GM12878 (cell line): Measurements from ENCODE around the gene ECT2L. TPM values are rescaled to one million over a fixed set of nuclear protein-coding genes. Genes with fewer than 3 reads are reported as not detected.

Source experiments
- ATAC-seq: fragments of 200-7000 bp; cut with Tn5 transposase; 3 replicates; pipeline ENCODE4 v1.9.1; 2020; ENCODE audit warnings: mild to moderate bottlenecking, moderate library complexity
- BruUV-seq: library from RNA; stranded (reverse); fragments of 400-500 nt; replicated peaks from 2 replicates; lab custom pipeline; 2021; lab: Mats Ljungman, UMichigan
- CTCF ChIA-PET: fragments of 300-600 bp; sonication (Branson Sonifier 250); formaldehyde crosslinking; extraction: SDS; loops from one replicate; lab custom pipeline; 2021; ENCODE audit warnings: inconsistent platforms; lab: Yijun Ruan, JAX
- POLR2A ChIA-PET: fragments of 350-600 bp; formaldehyde crosslinking; extraction: SDS; loops from one replicate; lab custom pipeline; 2021; ENCODE audit warnings: inconsistent platforms; lab: Charles Lee
- RAD21 ChIA-PET: fragments of 300-600 bp; sonication (Branson Sonifier 250); formaldehyde crosslinking; loops from one replicate; lab custom pipeline; 2023; ENCODE audit warnings: antibody characterized with exemption; ENCODE audit not compliant: unreplicated experiment; lab: Charles Lee
- SMC1A ChIA-PET: fragments of 300-600 bp; sonication (Branson Sonifier 250); formaldehyde crosslinking; loops from one replicate; lab custom pipeline; 2023; ENCODE audit not compliant: unreplicated experiment, uncharacterized antibody; lab: Charles Lee
- DNase-seq: peaks from one replicate; pipeline ENCODE4 v3.0.0-alpha.2; 2011; ENCODE audit warnings: low read depth, low spot score
- FAIRE-seq: peaks from 3 replicates; lab custom pipeline; 2011; peaks lifted over from hg19 to GRCh38; lab: Jason Lieb, UNC
- H2AFZ ChIP-seq: 2 replicates; pipeline ENCODE4 v1.6.0; 2011; ENCODE audit warnings: low read depth, low read length, control low read depth; ENCODE audit not compliant: control insufficient read depth
- H3K27ac ChIP-seq: 2 replicates; pipeline ENCODE4 v1.5.1; 2011; ENCODE audit warnings: control low read depth; ENCODE audit not compliant: control insufficient read depth, insufficient read depth
- H3K27me3 ChIP-seq, 2 experiments: replicated peaks in 1 of 2; 2 replicates each; pipeline versions ENCODE4 v1.6.0 to v1.6.1; 2011; ENCODE audit warnings: low read length in 1 of 2; ENCODE audit not compliant: control insufficient read depth in 2 of 2, insufficient read depth in 2 of 2
- H3K36me3 ChIP-seq, 2 experiments: 2 replicates each; pipeline ENCODE4 v1.5.1; 2011; ENCODE audit warnings: low read length in 1 of 2; ENCODE audit not compliant: control insufficient read depth in 2 of 2, insufficient read depth in 2 of 2
- H3K4me1 ChIP-seq: 2 replicates; pipeline ENCODE4 v1.6.1; 2011; ENCODE audit warnings: mild to moderate bottlenecking, low read length, moderate library complexity, mixed read lengths; ENCODE audit not compliant: control insufficient read depth, insufficient read depth
- H3K4me2 ChIP-seq: 2 replicates; pipeline ENCODE4 v1.6.0; 2011; ENCODE audit warnings: control low read depth; ENCODE audit not compliant: control insufficient read depth, insufficient read depth
- H3K4me3 ChIP-seq: fragments of 200-600 bp; sonication (generic); 2 replicates; pipeline ENCODE4 v1.5.1; 2016
- H3K79me2 ChIP-seq: 2 replicates; pipeline ENCODE4 v1.6.0; 2011; ENCODE audit warnings: low read length; ENCODE audit not compliant: control insufficient read depth, insufficient read depth
- H3K9ac ChIP-seq: 2 replicates; pipeline ENCODE4 v1.8.0; 2011; ENCODE audit warnings: low read length, control low read depth, mixed read lengths; ENCODE audit not compliant: control insufficient read depth, insufficient read depth
- H3K9me3 ChIP-seq: replicated peaks from 3 replicates; pipeline ENCODE4 v1.5.1; 2011; ENCODE audit warnings: mild to moderate bottlenecking, low read length; ENCODE audit not compliant: control insufficient read depth, insufficient read depth
- H4K20me1 ChIP-seq: 2 replicates; pipeline ENCODE4 v1.6.0; 2011; ENCODE audit not compliant: control insufficient read depth, insufficient read depth
- DPF2 ChIP-seq: fragments of 450-650 bp; IDR thresholded peaks from 2 replicates; pipeline ENCODE4 v1.6.1; 2017; ENCODE audit warnings: mild to moderate bottlenecking
- E2F8 ChIP-seq: fragments of 450-650 bp; IDR thresholded peaks from 2 replicates; pipeline ENCODE4 v1.6.1; 2018; ENCODE audit warnings: mild to moderate bottlenecking, low read depth, moderate library complexity; ENCODE audit not compliant: partially characterized antibody
- FOXM1 ChIP-seq: IDR thresholded peaks from 2 replicates; pipeline ENCODE4 v1.6.1; 2012; ENCODE audit warnings: low read depth, mild to moderate bottlenecking, inconsistent platforms, low read length, moderate library complexity
- HDAC6 ChIP-seq: fragments of 200-600 bp; sonication (generic); IDR thresholded peaks from one replicate; pipeline ENCODE4 v1.8.0; 2017; ENCODE audit warnings: antibody characterized with exemption; ENCODE audit not compliant: unreplicated experiment
- MEF2A ChIP-seq: IDR thresholded peaks from 2 replicates; pipeline ENCODE4 v1.6.1; 2011; ENCODE audit warnings: low read depth, mild to moderate bottlenecking, low read length, moderate library complexity; ENCODE audit not compliant: insufficient read depth
- MYB ChIP-seq: fragments of 150-350 bp; IDR thresholded peaks from 2 replicates; pipeline ENCODE4 v1.6.1; 2014; ENCODE audit warnings: mild to moderate bottlenecking, low read depth, low read length, borderline replicate concordance
- NFIC ChIP-seq: IDR thresholded peaks from 2 replicates; pipeline ENCODE4 v1.6.1; 2012; ENCODE audit warnings: low read depth, mild to moderate bottlenecking, inconsistent platforms, low read length, moderate library complexity
- POU2F2 ChIP-seq: IDR thresholded peaks from 3 replicates; pipeline ENCODE4 v1.6.1; 2011; ENCODE audit warnings: low read depth, mild to moderate bottlenecking, low read length, borderline replicate concordance
- SP1 ChIP-seq: IDR thresholded peaks from one replicate; pipeline ENCODE4 v1.6.1; 2011; ENCODE audit warnings: low read depth, low read length
- STAT3 ChIP-seq: IDR thresholded peaks from 2 replicates; pipeline ENCODE4 v1.6.1; 2011; ENCODE audit warnings: low read depth, low read length, improper control_type of control experiment
- YBX1 ChIP-seq: fragments of 450-650 bp; IDR thresholded peaks from 2 replicates; pipeline ENCODE4 v1.6.1; 2016; ENCODE audit warnings: antibody characterized with exemption
- YY1 ChIP-seq: IDR thresholded peaks from 2 replicates; pipeline ENCODE4 v1.6.1; 2011; ENCODE audit warnings: low read depth, mild to moderate bottlenecking, low read length
- ZNF24 ChIP-seq: fragments of 450-650 bp; IDR thresholded peaks from 2 replicates; pipeline ENCODE4 v1.6.1; 2017; ENCODE audit warnings: antibody characterized with exemption, mild to moderate bottlenecking
- WGBS: methylation state at CpG from one replicate; pipeline ENCODE4 v1.1.6; 2016; ENCODE audit warnings: low lambda C conversion rate; ENCODE audit not compliant: insufficient replicate concordance, insufficient coverage; ENCODE audit errors: missing lambda C conversion rate; 5-methylcytosine and 5-hydroxymethylcytosine counted together
- in situ Hi-C: fragments of 300-500 bp; cut with MboI; formaldehyde crosslinking; loops from 9 replicates; pipeline ENCODE4 v1.14.3; 2018; ENCODE audit warnings: mixed read lengths
- intact Hi-C: fragments of 100-400 bp; cut with micrococcal nuclease; formaldehyde crosslinking; loops from one replicate; pipeline ENCODE4 v1.14.2; 2022; ENCODE audit not compliant: unreplicated experiment
- polyA plus RNA-seq, 11 experiments: library from polyadenylated mRNA; depleted of rRNA in 4 of 11; unstranded in 6 of 11; stranded (reverse) in 5 of 11; fragments of >200 nt; fragmentation: Nextera tagmentation in 4 of 11; fragmentation: Illumina TruSeq in 1 of 11; extraction: Ambion mirVana in 4 of 11; extraction: Trizol in 1 of 11; gene quantifications; 1 replicate in 1 of 11; 2 replicates in 10 of 11; pipeline versions ENCODE4 v1.2.1 to v1.2.3, GENCODE V29; 2011 to 2016; ENCODE audit warnings: inconsistent platforms in 2 of 11, missing spikeins in 2 of 11, low read depth in 1 of 11
- total RNA-seq, 4 experiments: library from RNA; depleted of rRNA in 3 of 4; stranded (reverse); fragments of >200 nt in 3 of 4; fragmentation: Illumina TruSeq in 1 of 4; extraction: Trizol in 1 of 4; gene quantifications; 2 replicates each; pipeline versions ENCODE4 v1.2.1 to v1.2.3, GENCODE V29; 2013 to 2021

Gene ECT2L
- total and polyA plus RNA-seq, 10 of the 15 experiments (the other 5 are each of a cell fraction or from before 2014, with no cell fraction given) = 0.05 to 0.09 TPM; not detected in 8

DNA sequence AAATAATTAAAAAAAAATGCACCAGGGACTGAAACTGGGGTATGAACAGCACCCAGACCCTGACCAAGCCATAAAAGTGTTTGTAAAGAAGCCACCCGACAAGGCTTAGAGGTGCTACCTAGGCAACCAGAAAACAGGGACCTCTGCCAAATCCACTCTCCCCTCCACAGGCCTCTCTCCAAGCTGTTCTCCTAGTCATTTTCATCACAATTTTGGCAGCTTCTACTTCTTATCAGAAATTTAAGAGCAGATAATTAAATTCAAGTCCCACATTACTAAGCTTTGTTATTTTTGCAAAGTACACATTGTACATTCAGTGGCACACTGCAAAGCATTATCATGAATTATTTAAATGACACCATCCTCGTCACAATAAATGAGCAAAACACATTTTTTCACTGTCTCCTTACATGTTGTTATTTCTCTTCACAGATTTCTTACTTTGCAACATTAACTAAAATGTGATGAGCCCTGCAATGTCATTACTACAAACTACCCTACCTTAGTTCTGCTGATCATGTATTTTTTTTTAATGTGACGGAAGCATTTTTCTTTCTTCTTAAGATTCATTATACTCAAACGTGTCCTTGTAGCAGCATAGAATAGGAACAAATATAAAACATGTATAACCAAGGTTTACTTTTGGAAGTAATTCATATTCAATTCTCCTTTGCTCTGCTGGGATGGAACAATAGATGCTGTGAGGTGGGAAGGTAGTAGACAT is 38.1 kb downstream of the ECT2L start (continued):
- TF ChIP-seq HDAC6 (no peak), MYB (no peak), ZNF24 (no peak), FOXM1 (no peak)

GRCh38 chr6:138837246-138837645 is 41.4 kb downstream of the ECT2L start:
- Histone ChIP-seq H3K4me3 (no peak overlapping the region), H3K9me3 (no peaks in the 10 kb centered on the region), H3K36me3 (no peaks in the 10 kb centered on the region), H3K27me3 (no peaks in the 10 kb centered on the region), H3K4me1 (no peaks in the 10 kb centered on the region), H3K79me2 (no peaks in the 10 kb centered on the region), H2AFZ (no peak overlapping the region), H4K20me1 (no peaks in the 10 kb centered on the region), H3K27ac (no peak overlapping the region), H3K4me2 (no peak overlapping the region), H3K9ac (no peak overlapping the region)
- no peak for TF ChIP-seq MYB
- DNase-seq (no peak), ATAC-seq (no peak), FAIRE-seq (no peak)
- CTCF ChIA-PET = interaction anchor here (1.0 to 1.5 kb wide), 3 partner anchors 16 to 361 kb away, joined by 3 to 4 read pairs (median 3); no protein-coding TSS in a partner anchor
- in situ Hi-C loops = no loop called here
- RAD21 ChIA-PET = no interaction called here
- intact Hi-C loops = no loop called here
- no TSS peak for BruUV-seq
- POLR2A ChIA-PET = no interaction called here
- 75% methylated on average over 6 of the region's 6 CpGs for WGBS
- SMC1A ChIA-PET = interaction anchor here (0.7 to 1.2 kb wide), 2 partner anchors 10 to 11 kb away, joined by 3 read pairs; no protein-coding TSS in a partner anchor

DNA sequence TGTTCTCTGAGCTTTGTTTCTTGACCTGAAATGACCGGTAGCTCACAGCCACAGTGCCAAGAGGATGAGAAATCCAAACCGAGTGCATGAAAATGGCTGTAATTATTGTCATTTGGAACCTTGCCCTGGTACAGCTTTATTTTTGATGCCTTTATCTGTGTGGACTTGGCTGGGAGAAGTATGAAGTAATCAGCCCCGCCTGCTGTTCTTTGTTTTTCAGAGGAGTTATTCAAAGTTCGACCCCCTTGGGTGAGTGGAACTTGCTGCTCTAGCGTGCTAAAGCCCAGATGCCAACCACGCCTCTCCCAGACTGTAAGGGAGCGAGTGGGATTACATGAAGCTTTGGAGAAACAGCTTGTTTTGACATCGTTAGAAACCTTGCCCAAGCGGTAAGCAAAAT is 48.3 kb downstream of the ECT2L start:
- H3K4me1 ChIP-seq = no peaks in the 10 kb centered on the region
- H4K20me1 ChIP-seq = no peaks in the 10 kb centered on the region
- ChIA-PET POLR2A (no interaction called here), RAD21 (no interaction called here), CTCF (interaction anchor here (0.6 to 1.5 kb wide), 3 partner anchors 21 to 81 kb away, joined by 3 read pairs; no protein-coding TSS in a partner anchor), SMC1A (interaction anchor here (0.9 to 1.4 kb wide), 4 partner anchors 10 to 57 kb away, joined by 3 to 6 read pairs (median 4); no protein-coding TSS in a partner anchor)
- H3K9me3 ChIP-seq = no peaks in the 10 kb centered on the region
- H2AFZ ChIP-seq = no peak overlapping the region
- no peaks in the 10 kb centered on the region for H3K36me3 ChIP-seq
- H3K4me3 ChIP-seq = no peak overlapping the region
- H3K4me2 ChIP-seq = no peak overlapping the region
- no peak overlapping the region for H3K9ac ChIP-seq
- DNase-seq (no peak), FAIRE-seq (no peak), ATAC-seq (no peak)
- H3K27ac ChIP-seq = no peak overlapping the region
- H3K79me2 ChIP-seq = no peaks in the 10 kb centered on the region
- no peaks in the 10 kb centered on the region for H3K27me3 ChIP-seq
- WGBS = 71% methylated on average over 9 of the region's 9 CpGs
- in situ Hi-C loops (no loop called here), intact Hi-C loops (no loop called here)
- no TSS peak for BruUV-seq
- TF ChIP-seq YY1 = no peak
- TF ChIP-seq STAT3 = no peak
- TF ChIP-seq NFIC = no peak
- TF ChIP-seq YBX1 = no peak
- TF ChIP-seq MEF2A = no peak
- TF ChIP-seq SP1 = no peak
- no peak for TF ChIP-seq E2F8
- TF ChIP-seq DPF2 = no peak
- no peak for TF ChIP-seq POU2F2
